ENCODE measurements around the gene SLC9A9.

Gene SLC9A9

GRCh38 chr3:143349455-143349854 is 498.8 kb downstream of the SLC9A9 start:
- Histone ChIP-seq H3K36me3 (ENCODE audit: insufficient read depth, low read length) (no peaks in the 10 kb centered on the region), H4K20me1 (ENCODE audit: insufficient read depth, low read length) (no peaks in the 10 kb centered on the region), H3K79me2 (ENCODE audit: insufficient read depth, low read length) (no peaks in the 10 kb centered on the region), H3K4me3 (ENCODE audit: low read depth in 1 of 2, low read length in 2 of 2) (no peak overlapping the region), H3K9me3 (ENCODE audit: insufficient read depth, low read length, severe bottlenecking) (no peaks in the 10 kb centered on the region), H3K27ac (ENCODE audit: low read length) (peak overlapping the region; percentile 66; the same call in 1 of the 2 replicates), H3K4me2 (ENCODE audit: insufficient read depth, low read length) (no peak overlapping the region), H3K4me1 (ENCODE audit: insufficient read depth, low read length) (peaks cover 60% of the 10 kb centered on the region), H3K27me3 (ENCODE audit: insufficient read depth, low read length, poor library complexity) (no peaks in the 10 kb centered on the region), H2AFZ (ENCODE audit: low read depth, low read length) (no peak overlapping the region), H3K9ac (ENCODE audit: low read depth, low read length) (no peak overlapping the region)
- ATAC-seq (ENCODE audit: insufficient read depth, low read depth): no peak
- DNase-seq: no peak
- no peak for TF ChIP-seq CTCF (IDR thresholded peaks at IDR 0.05; ENCODE audit: borderline replicate concordance, extremely low read depth, low read length, poor library complexity, severe bottlenecking)

GRCh38 chr3:143348486-143349327 is 499.6 kb downstream of the SLC9A9 start:
- Histone ChIP-seq H3K79me2 (ENCODE audit: insufficient read depth, low read length) (no peaks in the 10 kb centered on the region), H3K4me1 (ENCODE audit: insufficient read depth, low read length) (peaks cover 68% of the 10 kb centered on the region), H2AFZ (ENCODE audit: low read depth, low read length) (peak overlapping the region; percentile 7; the same call in 1 of the 2 replicates), H3K27ac (ENCODE audit: low read length) (peak overlapping the region; percentile 66), H3K4me2 (ENCODE audit: insufficient read depth, low read length) (peak overlapping the region; percentile 20), H3K9me3 (ENCODE audit: insufficient read depth, low read length, severe bottlenecking) (no peaks in the 10 kb centered on the region), H3K27me3 (ENCODE audit: insufficient read depth, low read length, poor library complexity) (no peaks in the 10 kb centered on the region), H3K4me3 (ENCODE audit: low read depth in 1 of 2, low read length in 2 of 2) (no peak overlapping the region), H4K20me1 (ENCODE audit: insufficient read depth, low read length) (no peaks in the 10 kb centered on the region), H3K36me3 (ENCODE audit: insufficient read depth, low read length) (no peaks in the 10 kb centered on the region), H3K9ac (ENCODE audit: low read depth, low read length) (no peak overlapping the region)
- DNase-seq (peak; percentile 58), ATAC-seq (ENCODE audit: insufficient read depth, low read depth) (peak; percentile 87)
- TF ChIP-seq CTCF (IDR thresholded peaks at IDR 0.05; ENCODE audit: borderline replicate concordance, extremely low read depth, low read length, poor library complexity, severe bottlenecking) (peak; percentile 65), EZH2 (IDR thresholded peaks at IDR 0.05; ENCODE audit: borderline replicate concordance, low read depth, low read length, severe bottlenecking) (no peak)

- peaks cover 58% of the 10 kb centered on the region for H3K4me1 ChIP-seq (ENCODE audit: insufficient read depth, low read length)
- H3K27me3 ChIP-seq (ENCODE audit: insufficient read depth, low read length, poor library complexity): no peaks in the 10 kb centered on the region
These were observed 503.6 kb downstream of the SLC9A9 start for GRCh38 chr3:143344516-143345165.

More at GRCh38 chr3:143344516-143345165, 503.6 kb downstream of the SLC9A9 start:
- Histone ChIP-seq H4K20me1 (ENCODE audit: insufficient read depth, low read length) (no peaks in the 10 kb centered on the region), H3K4me3 (ENCODE audit: low read depth in 1 of 2, low read length in 2 of 2) (no peak overlapping the region), H3K9me3 (ENCODE audit: insufficient read depth, low read length, severe bottlenecking) (no peaks in the 10 kb centered on the region), H3K4me2 (ENCODE audit: insufficient read depth, low read length) (peak overlapping the region; percentile 16), H3K36me3 (ENCODE audit: insufficient read depth, low read length) (no peaks in the 10 kb centered on the region), H2AFZ (ENCODE audit: low read depth, low read length) (peak overlapping the region; percentile 41), H3K79me2 (ENCODE audit: insufficient read depth, low read length) (no peaks in the 10 kb centered on the region), H3K27ac (ENCODE audit: low read length) (peak overlapping the region; percentile 81), H3K9ac (ENCODE audit: low read depth, low read length) (peak overlapping the region; percentile 34; the same call in 1 of the 2 replicates)
- ATAC-seq (ENCODE audit: insufficient read depth, low read depth): peak; percentile 72
- DNase-seq: no peak
- TF ChIP-seq EZH2 (IDR thresholded peaks at IDR 0.05; ENCODE audit: borderline replicate concordance, low read depth, low read length, severe bottlenecking) (no peak), CTCF (IDR thresholded peaks at IDR 0.05; ENCODE audit: borderline replicate concordance, extremely low read depth, low read length, poor library complexity, severe bottlenecking) (no peak)

All from DND-41 (cell line).